ENCODE results near the gene NDUFA8. TPM values are rescaled to one million over a fixed set of nuclear protein-coding genes. Genes with fewer than 3 reads are reported as not detected.

The NDUFA8 gene
- total RNA-seq, 8 experiments from 2014 or later: 40.9 to 119 (median 64.1) TPM

DNA sequence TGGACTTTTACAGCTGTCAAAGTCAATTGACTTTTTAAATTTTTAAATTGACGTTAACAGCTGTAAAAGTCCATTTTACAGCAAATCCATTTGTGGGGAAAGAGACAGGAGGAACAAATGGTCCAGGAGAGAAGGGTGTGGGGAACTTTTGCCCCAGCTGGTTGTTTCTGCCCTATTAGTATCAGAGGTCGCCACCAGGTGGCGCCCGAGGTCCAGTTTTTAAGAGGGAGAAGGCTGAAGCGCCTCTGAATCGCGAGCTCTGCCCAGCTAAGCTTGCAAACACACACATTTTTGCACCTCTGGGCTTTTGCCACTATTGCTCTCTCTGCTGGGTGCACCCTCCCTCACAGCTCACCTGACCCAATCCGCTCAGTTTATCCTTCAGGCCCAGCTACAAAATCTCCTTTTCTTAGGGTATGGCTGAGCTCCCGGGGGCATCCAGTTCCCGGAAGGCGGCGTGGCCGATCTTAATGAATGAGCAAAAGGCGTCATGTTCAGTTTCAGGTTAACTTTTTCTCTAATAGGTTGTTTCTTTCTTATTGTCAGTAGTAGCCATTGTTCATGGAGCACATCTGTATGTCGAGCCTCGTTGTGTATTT lies 60.2 kb downstream of the NDUFA8 start:
- H3K27ac ChIP-seq: no peak overlapping the region
- peaks cover 2 to 5% of the 10 kb centered on the region in 2 donors for H3K4me1 ChIP-seq (replicated peaks in 1 of 2)
- WGBS, 10 experiments: 21 to 100% (median 60%) methylated on average over 2 to 14 of the region's 16 CpGs; no CpG with 5 or more reads in 2 of the 10 experiments
- in situ Hi-C loops (cut with MboI; ENCODE audit: low pct_unique_long_range_greater_than_20kb in 2 of 9, low sequenced_read_pairs in 9 of 9, unreplicated experiment in 9 of 9): no loop called here
- H3K4me3 ChIP-seq: no peak overlapping the region
- ATAC-seq (replicated peaks in 6 of 8): peak; percentile 72 to 90 (median 80)

DNA sequence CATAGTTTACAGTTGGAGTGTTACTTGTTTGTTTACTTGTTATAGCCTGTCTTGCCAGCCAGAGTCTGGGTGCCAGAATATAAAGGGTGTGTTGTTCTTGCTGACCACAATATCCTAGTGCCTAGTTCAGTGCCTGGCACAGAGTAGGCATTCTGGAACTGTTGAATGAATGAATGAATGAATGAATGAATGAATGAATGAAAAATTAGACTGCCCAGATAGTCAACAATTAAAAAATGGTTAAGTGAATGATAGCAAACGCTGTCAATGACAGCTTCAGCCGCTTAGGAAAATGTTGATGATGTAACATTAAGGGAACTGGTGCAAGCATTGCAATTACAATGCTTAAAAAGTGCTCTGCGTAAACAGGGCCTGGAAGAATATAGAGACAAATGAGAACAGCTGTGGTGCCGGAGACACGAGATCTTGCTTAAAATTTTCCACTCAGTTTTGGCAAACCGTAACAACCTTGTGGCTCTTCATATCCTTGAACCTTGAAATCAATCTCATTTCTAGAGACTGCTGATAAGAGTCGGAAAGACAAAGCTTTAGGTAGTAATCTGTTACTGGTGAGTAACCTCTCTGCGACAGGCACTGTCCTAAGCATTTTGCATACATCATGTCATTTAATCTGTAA lies 61.8 kb downstream of the NDUFA8 start:
- Histone ChIP-seq H3K27ac (peak overlapping the region; percentile 54 to 63), H3K4me3 (no peak overlapping the region), H3K4me1 (replicated peaks in 1 of 2) (peaks cover 2 to 5% of the 10 kb centered on the region in 2 donors)
- WGBS, 10 experiments: 3 to 83% (median 51%) methylated on average over 1 to 8 of the region's 8 CpGs
- in situ Hi-C loops (cut with MboI; ENCODE audit: low pct_unique_long_range_greater_than_20kb in 2 of 9, low sequenced_read_pairs in 9 of 9, unreplicated experiment in 9 of 9): no loop called here
- ATAC-seq (replicated peaks in 6 of 8): peak in 3 of 8 experiments; percentile 4 to 36 (median 10)

DNA sequence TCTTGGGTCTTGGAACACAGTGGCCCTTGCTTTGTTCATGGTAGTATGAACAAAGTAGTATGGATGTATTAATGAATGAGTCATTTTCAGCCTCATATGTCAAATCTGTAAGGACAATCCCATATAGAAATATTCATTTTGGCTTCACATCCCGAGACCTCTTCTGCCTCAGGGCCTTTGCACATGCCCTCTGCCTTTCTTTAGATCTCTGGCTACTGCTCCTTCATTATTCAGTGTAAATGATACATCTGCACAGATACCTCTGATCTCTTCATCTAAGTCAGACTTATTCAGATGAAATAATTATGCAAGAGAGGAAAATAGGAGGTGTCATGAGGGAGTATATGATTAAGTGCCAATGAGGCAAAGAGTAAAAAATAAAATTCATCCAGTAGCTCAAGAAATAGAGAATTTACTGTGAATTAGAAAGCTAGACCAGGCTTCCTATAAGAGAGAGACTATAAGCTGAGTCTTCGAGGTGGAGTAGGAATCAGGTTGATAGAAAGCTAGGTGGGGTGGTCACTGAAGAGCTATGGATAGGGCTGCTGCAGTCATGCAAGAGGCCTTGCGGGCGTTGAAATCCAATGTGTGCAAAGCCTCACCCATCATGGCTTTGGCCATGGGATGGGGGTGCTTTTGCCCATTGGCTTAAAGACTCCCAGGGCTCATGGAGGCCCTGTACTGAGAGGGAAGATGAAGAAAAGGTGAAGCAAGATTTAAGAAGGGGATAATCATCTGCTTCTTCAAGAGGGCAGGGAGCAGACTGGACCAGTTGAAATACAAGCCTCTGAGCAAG lies 62.8 kb downstream of the NDUFA8 start:
- in situ Hi-C loops (cut with MboI; ENCODE audit: low pct_unique_long_range_greater_than_20kb in 2 of 9, low sequenced_read_pairs in 9 of 9, unreplicated experiment in 9 of 9): no loop called here
- H3K4me3 ChIP-seq: no peak overlapping the region
- 42 to 89% (median 77%) methylated on average over 1 to 4 of the region's 4 CpGs for WGBS, 10 experiments
- peaks cover 3 to 8% of the 10 kb centered on the region in 2 donors for H3K4me1 ChIP-seq (replicated peaks in 1 of 2)
- ATAC-seq (replicated peaks in 6 of 8): no peak
- no peak overlapping the region for H3K27ac ChIP-seq

DNA sequence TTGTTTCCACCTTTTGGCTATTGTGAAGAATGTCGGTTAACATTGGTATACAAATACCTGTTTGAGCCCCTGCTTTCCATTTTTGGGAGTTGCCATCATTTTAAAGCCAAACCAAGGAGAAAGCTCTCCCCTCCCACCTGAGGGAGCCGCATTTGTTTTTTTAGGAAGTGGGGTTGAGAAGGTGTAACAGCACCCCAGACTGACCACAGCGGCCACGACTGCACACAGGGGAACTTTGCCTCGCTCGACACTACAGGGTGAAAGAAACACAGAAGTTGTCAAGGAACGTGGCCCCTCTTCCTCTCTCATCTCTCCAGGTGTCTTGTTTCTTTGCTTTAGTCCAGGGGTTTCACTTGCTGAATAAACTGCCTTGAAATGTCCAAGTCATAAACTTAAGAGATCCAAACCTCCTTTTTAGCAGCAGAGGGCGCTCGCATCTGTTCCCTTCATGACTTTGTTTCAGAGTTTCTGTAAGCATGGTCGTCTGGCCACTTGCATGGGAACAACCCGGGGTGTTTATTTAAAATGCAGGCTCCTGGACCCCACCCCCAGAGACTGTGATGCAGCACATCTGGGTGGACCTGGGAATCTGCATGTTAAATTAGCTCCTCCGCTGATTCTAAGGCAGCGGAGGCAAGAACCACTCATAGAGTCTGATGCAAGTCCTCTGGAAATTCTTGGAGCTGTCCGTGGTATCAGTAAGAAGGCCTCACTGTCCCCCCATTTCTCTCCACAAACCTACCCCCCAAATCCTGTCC lies 64.4 kb downstream of the NDUFA8 start:
- ATAC-seq (replicated peaks in 6 of 8): peak in 3 of 8 experiments; percentile 5 to 8 (median 6)
- Histone ChIP-seq H3K4me1 (replicated peaks in 1 of 2) (peaks cover 11% of the 10 kb centered on the region in 2 donors), H3K27ac (no peak overlapping the region), H3K4me3 (no peak overlapping the region)
- WGBS, 10 experiments: 13 to 48% (median 20%) methylated on average over 1 to 11 of the region's 14 CpGs; no CpG with 5 or more reads in 2 of the 10 experiments
- in situ Hi-C loops (cut with MboI; ENCODE audit: low pct_unique_long_range_greater_than_20kb in 2 of 9, low sequenced_read_pairs in 9 of 9, unreplicated experiment in 9 of 9): no loop called here

Other genes starting within 250 kb of the NDUFA8 start
- gene TTLL11, start 66.5 kb downstream of the NDUFA8 start, total RNA-seq: 10 to 100 TPM in 5 of 8 experiments, 1 to 10 TPM in 3; 5.7 to 16.9 (median 11.2) TPM
- gene MORN5, start 129 bp upstream of the NDUFA8 start, total RNA-seq: 10 to 100 TPM in 1 of 8 experiments, 1 to 10 TPM in 3, under 1 TPM in 1, not detected in 3; 0.54 to 43.3 (median 1.2) TPM
- 1 to 10 TPM in 2 of 8 experiments, under 1 TPM in 6; 0.14 to 3.9 (median 0.60) TPM for gene LHX6, start 69.2 kb upstream of the NDUFA8 start, total RNA-seq
- 10 to 100 TPM; 11.7 to 19.2 (median 15.4) TPM for gene RBM18, start 105.1 kb upstream of the NDUFA8 start, total RNA-seq
- gene MRRF, start 105.1 kb upstream of the NDUFA8 start, total RNA-seq: 10 to 100 TPM; 23.1 to 81.6 (median 31.1) TPM
- 1 to 10 TPM in 2 of 8 experiments, under 1 TPM in 6; 0.05 to 3.2 (median 0.24) TPM for gene PTGS1, start 211.2 kb upstream of the NDUFA8 start, total RNA-seq

Data from motor neuron (in vitro differentiated cells).